Stimulated activated naive CD8-positive, alpha-beta T cell treated with anti-CD3 and anti-CD28 coated beads, Interleukin-15, Interleukin-2, amounts not matched to agents 100 U/mL and 50 U/mL, for 24 hours (primary cell): ENCODE measurements around the gene DENND4C.
"Not testable (repeated sequence)": the region's sequence is repeated elsewhere in the genome, so short reads cannot be mapped to it uniquely, and the experiment has no call there.

ENCODE experiments used
- ATAC-seq: fragments of 150-1000 bp; cut with Tn5 transposase; one replicate; pipeline ENCODE4 v1.10.0; 2021
- DNase-seq: peaks from one replicate; pipeline ENCODE4 v3.0.0; 2021

Gene DENND4C

DNA sequence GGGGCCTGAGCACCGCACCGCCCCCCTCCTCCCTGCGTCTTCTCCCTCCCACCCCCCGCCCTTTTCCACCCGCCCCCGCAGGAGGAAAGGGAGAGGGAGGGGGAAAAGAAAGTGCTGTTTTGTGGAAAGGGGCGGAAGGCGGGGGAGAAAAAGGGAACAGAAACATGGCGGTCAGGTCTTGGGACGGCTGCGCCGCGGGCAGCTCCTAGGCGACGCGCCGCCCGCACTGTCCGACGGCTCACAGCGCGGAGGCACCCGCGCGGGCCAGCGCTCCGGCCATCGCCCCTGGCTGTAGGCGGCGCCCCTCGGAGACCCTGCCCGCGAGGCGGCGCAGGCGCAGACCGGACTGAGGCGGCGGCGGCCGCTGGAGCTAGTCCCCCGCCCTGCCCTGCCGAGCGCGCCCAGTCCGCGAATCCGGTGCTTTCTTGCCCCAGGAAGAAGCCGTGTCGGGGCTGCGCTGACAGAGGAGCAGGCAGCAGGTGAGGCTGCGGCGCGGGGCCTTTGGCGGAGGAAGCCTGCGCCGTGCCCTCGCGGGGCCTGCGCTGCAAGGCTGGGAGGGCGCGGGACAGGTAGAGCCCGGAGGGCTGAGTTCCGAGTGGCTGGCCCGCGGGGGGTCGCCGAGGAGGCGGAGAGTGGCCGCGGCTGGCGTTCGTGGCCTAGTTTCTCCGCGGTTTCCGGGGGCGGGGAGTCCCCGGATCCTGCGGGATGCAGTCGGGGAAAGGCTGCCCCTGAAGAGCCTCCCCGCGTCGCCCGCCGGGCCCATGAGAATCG is at the start of gene DENND4C:
TSS of gene DENND4C (plus strand) at position 339 of the 771 bp plus-strand sequence. CDS start 45,482 bp downstream, outside the sequence.
- peak; percentile 80 for DNase-seq
- peak; percentile 82 for ATAC-seq

DNA sequence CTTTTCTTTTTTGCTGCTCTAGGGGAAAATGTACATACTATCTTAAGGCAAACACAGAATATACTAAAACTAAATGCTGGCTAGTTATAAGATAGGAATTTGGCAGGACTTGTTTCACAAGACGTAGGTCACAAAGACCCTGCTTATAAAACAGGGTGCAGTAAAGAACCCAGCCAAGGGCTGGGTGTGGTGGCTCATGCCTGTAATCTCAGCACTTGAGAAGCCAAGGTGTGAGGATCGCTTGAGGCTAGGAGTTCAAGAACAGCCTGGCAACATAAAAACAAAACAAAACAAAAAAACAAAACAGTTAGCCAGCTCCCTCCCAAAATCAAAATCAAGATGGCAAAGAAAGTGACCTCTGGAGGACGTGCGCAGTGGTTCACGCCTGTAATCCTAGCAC is 49.5 kb upstream of the DENND4C start:
- ATAC-seq (no peak), DNase-seq (no peak)

DNA sequence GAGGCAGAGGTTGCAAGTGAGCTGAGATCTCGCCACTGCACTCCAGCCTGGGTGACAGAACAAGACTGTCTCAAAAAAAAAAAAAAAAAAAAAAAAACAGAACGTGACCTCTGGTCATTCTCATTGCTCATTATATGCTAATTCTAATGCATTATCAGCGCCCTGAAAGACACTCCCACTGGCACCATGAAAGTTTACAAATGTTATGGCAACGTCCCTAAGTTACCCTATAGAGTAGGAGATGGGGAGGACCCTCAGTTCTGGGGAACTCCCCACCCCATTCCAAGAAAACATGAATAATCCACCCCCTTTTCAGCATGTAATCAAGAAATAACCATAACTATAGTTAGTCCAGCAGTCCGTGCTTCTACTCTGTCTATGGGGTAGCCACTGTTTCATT is 48.9 kb upstream of the DENND4C start:
- ATAC-seq: peak; percentile 37

DNA sequence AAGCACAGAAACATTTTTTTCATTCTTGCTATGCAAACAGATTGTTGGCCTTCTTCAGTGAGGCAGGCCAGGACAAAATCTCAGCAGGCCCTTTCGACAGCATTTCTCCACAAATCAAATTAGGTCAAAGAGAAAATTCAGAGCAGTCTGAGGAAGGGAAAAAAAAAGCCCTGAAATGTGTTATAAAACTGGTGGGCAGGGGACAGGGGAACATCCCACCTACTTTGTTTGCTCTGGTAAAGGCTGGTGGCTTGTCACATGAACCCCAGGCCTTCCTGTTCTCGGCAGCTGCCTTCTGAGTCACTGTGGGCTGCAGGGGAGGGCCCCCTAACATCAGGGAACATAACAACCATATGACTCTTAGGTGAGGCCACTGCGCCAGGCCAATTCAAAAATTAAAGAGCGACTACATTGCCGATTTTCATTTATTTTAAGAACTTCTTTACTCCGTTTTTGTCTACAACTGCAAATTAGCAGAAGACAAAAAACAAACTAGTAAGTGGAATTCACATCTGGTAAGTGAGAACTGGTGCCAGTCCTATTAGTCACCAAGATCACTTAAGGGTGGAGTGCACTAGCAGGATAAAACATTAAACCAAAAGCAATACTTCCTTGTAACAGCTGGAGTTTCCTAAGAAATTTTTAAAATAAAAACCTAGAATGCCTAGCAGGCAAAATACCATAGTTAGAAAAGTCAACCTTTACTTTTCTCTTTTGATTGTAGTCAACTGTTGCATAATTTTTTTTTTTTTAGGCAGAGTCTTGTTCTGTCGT is 46.2 kb upstream of the DENND4C start:
- ATAC-seq (peak; percentile 100), DNase-seq (peak; percentile 79)

More for the DNA sequence above, 48.9 kb upstream of the DENND4C start:
- no peak for DNase-seq

DNA sequence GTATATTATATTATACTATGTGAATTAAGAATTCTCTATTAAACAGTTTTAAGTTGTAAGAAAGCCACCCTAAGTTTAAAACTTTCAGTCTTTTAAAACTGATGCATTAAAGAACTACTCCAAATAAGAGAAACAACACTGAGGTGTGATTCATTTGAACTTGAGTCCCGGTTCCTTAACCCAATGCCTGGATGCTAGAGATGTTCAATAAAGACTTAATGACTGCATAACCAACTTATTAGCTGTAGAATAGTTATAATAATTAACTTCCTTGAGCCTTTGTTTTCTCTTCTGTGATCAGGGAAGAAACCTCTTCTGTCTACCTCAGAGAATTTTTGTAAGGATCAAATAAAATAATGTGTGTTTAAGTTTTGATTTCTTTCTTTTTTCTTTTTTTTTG is 45.3 kb upstream of the DENND4C start:
- no peak for ATAC-seq

DNA sequence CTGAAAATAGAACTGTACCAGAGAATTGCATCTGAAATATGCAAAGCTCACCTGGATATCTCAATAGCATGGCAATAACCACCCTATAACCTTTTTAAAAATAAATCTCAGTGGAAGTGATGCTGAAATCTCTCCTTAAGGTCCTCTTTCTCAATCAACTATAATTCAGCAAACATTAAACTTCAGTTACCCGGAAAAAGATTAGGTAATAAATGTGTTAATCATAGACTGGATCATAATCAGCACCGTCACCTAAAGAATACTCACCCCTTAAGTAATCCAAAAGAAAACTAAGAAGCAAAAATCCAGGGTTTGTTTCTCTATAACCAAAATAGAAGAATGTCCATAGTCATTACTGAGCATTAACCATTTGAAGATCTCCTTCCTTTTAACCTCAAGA is 44.3 kb upstream of the DENND4C start:
- ATAC-seq (no peak), DNase-seq (no peak)

More for the DNA sequence above, 45.3 kb upstream of the DENND4C start:
- DNase-seq: no peak

DNA sequence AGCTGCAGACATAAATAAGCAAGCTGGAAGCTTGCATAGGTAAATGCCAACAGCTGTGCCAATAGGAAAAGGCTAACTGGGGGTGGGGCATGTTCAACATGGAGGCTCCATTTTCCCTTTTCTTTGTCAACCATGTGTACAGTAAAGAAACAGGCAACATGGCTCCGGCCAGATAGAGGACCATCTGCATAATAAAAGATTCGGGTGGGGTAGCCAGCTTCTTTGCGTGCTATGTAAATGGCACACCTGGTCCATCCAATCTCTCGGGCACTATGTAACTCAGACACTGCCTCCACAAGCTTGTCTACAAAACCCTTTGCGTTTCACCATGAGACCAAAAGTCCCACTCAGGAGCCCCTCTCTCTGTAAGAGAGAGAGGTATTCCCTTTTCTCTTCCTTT is 41.7 kb upstream of the DENND4C start:
- DNase-seq: no peak
- ATAC-seq: no peak

DNA sequence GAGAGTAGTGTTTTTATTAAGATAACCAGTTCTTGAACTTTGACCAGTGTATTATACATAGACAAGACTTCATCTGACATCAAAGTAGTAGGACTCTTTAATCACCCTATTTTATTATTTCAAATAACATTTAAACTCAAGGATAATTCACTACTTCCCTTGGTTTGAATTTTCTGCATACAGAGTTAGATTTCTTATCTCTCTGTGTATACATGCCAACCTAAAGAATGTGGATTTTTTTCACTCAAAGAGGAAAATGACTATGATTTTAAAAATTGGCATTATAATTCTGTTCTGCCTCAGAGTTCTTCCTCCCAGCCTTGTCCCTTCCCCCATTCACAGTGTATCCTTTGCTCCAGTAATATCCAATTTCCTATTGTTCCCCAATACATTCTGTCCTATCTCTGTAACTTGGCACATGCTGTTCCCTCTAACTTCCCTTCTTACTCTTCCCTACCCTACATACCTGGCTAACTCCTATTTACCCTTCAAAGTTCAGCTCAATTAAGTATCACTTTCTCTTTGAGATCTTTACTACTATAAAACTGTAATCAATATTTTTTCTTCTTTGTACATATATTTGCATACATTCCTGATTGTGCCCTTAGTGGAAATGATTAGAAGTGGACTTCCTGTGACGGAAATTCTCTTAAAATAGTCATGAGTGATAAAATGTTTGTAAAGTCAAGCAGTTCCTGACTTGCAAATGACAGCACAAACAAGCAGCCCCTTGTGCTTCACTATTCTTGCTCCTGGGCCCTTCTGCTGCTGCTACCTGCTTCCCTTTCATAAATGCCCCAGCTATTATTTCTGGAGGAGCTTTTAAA is 38.1 kb upstream of the DENND4C start:
- ATAC-seq: no peak

DNA sequence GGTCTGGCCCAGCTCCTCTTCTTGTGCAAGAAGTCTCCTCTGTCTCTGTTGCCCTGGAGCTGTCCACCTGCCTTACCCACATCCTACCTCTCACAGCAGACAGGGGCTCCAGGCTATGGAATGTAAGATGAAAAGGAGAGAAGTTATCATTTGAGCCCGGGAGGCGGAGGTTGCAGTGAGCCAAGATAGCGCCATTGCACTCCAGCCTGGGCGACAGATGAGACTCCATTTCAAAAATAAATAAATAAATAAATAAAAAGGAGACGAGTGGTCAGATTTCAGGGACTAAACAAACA is 37.5 kb upstream of the DENND4C start:
- DNase-seq (no peak), ATAC-seq (no peak)

More for the DNA sequence above, 38.1 kb upstream of the DENND4C start:
- no peak for DNase-seq

DNA sequence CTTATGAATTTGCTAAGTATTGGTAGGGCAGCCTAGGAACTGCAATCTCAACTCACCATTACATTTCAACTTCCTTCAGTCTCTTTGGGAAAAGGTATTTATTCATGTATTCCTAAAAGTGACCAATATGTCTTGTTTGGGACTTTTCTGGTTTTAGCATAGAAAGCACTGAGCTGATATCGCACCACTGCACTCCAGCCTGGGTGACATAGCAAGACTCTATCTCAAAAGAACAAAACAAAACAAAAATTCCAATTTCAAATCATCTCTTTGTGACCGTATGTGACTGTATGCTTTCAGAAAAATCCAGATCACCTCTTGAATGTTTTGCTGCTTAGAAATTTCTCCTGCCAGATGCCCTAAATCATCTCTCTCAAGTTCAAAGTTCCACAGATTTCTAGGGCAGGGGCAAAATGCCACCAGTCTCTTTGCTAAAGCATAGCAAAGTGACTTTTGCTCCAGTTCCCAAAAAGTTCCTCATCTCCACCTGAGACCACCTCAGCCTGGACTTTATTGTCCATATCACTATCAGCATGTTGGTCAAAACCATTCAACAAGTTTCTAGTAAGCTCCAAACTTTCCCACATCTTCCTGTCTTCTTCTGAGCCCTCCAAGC is 37.0 kb upstream of the DENND4C start:
- ATAC-seq, DNase-seq: not testable (repeated sequence)

DNA sequence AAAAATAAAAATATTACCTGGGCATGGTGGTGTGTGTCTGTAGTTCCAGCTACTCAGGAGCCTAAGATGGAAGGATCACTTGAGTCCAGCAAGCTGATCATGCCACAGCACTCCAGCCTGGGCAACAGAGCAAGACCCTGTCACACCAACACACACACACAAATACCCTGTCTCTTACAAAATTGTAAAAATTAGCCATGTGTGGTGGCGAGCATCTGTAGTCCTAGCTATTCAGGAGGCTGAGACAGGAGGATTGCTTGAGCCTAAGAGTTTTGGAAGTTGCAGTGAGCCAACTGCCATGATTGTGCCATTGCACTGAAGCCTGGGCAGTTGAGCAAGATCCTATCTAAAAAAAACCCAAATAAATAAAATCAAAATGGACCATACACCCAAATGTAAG is 32.1 kb upstream of the DENND4C start:
- ATAC-seq: no peak
- no peak for DNase-seq

DNA sequence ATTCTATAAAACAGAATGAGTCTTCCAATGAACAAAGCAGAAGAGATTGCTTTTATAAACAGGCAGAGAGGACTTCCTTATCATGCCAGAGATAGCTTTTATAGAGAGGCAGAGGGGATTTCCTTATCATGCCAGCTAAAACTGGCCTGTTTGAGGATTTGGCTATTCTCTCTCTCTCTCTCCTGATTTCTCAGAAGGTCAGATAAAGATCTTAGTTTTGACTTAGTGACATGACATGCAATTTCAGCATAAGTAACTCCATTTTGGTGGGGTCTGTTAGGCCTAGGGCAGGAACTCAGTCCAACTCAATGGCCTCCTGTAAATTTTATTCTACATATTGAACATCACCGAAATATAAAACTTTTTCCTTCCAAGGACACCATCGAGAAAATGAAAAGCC is 31.5 kb upstream of the DENND4C start:
- DNase-seq (no peak), ATAC-seq (no peak)

DNA sequence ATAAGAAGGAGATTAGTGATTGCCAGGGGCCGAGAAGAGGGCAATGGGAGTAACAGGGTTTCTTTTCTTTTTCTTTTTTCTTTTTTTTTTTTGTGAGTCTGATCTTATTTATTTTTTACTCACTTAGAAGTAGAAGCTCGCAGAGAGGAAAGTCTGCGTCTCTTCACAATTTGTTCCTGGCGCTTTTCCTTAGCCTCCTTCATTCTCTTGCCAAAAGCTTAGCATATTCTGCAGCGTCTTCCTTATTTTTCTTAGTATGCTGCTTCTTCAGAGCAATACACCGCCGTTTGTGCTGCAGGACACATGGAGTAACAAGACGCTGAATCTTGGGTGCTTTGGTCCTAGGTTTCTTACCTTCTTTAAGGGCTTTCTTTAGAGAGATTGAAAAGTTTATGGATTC is 30.3 kb upstream of the DENND4C start:
- DNase-seq (no peak), ATAC-seq (no peak)

DNA sequence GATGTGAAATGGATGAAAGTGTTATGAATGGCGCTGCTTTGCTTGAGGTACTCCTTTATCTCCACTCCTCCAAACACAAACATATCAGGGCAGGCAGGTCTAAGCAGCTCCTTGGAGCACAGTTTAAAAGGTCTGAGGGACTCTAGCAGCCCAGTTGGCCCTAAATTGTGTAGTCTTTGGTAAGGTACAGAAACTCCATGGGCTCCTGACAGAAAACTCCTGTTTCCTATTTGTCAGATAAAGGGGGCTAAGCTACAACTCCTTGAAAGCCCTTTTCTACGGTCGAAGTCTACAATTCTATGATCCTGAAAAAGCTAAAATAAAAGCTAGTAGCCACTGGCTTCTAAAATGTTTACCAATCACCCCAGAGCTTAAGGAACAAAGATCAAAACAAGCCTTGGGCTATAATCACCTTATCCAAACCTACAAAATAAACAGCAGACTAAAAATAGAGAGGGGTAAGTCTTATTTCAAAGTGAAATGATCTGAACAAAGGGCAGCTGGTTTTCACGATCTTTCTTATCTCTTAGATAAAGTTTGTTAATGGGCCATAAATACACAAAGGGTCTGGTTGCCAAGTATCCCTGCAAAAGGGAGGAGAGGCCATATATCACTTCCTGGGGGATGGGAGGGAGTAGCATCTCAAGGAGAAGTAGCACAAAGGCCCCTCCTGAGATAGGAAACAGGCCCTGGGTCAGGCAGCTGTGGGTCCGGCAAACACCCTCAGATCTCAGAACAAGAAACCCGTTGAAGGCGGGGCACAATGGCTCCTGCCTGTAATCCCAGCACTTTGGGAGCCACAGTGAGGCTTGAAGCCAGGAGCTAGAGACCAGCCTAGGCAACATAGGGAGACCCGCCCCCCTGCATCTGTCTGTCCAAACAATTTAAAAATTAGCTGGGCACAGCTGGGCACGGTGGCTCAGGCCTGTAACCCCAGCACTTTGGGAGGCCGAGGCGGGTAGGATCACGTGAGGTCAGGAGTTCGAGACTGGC is 28.3 kb upstream of the DENND4C start:
- DNase-seq: no peak
- no peak for ATAC-seq

DNA sequence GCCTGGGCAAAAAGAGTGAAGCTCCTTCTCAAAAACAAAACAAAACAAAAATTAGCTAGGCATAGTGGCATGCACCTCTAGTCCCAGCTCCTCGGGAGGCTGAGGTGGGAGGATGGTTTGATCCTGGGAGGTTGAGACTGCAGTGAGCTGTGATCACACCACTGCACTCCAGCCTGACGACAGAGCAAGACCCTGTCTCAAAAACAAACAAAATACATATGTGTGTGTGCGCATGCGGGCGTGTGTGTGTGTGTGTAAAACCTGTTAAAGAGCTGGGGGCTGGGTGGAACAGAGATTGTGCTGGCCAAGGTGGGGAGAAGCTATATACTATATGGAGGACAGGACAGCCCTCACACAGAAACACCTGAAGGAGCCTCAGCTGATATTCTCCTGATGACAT is 27.4 kb upstream of the DENND4C start:
- DNase-seq (no peak), ATAC-seq (no peak)

DNA sequence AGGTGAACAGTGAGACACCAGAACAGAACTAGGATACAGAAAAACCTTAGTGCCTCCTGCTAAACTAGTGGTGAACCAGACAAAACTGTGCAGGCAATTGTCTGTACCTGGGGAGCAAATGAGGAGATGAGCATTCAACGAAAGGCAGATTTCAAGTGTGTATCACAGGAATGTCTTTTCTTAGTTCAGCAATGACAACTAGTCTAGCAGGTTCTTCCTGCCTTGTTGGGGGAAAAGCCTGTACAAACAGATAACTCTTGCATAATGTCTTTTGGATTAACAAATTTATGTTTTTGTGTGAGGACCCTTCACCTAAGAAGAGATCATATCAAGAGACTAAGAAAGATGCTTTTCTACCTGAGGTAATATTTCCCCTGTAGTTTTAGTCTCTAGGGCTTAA is 21.8 kb upstream of the DENND4C start:
- ATAC-seq (no peak), DNase-seq (no peak)

DNA sequence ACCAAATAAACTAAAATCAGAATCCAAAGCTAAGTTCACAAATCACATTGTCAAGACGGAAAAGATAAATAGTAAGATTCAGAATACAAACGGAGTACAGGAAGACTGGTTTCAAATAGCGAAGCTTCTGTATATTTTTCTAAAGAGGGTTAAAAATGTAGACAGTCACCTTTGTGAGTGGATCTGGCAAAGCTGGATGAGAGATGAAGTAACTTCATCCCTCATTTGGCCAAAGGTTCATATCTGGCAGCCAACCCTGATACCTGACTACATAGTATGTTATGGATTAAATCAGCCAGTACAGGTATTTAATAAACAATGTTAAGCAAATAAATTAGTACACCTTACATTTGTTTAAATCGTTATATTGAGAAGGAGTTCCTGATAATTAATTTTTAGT is 21.3 kb upstream of the DENND4C start:
- no peak for ATAC-seq
- no peak for DNase-seq

DNA sequence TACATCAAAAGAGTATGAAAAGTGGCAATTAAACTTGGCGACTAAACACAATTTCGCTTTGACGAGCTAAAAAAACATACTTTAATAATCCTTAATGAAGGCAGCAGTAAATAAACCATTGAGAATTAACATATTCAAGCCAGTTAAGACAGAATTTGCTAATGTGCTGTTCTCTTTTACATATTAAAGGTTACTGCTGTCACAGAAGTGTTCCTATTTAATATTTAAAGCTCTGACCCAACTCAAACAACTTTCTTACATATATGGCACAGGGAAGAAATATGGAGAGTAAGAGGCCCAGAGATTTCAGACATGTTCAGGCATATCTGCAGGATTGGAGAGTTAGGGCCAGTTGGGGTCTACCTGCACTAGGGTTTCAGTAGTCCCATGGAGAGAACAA is 16.7 kb upstream of the DENND4C start:
- no peak for DNase-seq
- no peak for ATAC-seq

DNA sequence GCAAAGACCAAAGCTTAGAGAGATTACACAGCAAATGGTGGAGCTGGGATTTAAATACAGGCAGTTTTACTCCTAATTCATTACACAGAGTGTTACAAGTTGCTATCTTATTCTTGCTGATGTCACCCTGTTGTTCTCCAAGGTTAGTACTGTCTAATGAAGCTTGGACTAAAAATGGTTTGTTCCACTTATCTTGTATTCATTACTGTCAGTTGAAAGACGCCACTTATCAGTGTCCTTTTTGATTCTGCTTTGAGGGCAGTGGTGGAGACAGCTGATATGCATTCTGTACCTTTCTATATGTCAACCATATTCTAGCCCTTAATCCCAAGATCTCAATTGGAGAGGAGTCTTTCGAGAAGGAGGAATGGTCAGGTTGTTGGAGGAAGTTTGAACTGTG is 14.0 kb upstream of the DENND4C start:
- DNase-seq (no peak), ATAC-seq (no peak)

DNA sequence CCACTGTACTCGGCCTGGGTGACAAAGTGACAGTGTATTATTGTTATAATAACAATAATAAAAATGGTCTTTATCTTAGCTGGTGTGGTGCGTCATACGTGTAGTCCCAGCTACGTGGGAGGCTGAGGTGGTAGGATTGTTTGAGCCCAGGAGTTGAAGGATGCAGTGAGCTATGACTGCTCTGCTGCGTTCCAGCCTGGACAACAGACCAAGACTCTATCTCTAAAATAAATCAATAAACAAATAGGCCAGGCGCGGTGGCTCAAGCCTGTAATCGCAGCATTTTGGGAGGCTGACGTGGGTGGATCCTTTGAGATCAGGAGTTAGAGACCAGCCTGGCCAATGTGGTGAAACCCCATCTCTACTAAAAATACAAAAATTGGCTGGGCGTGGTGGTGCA is 9.2 kb upstream of the DENND4C start:
- no peak for ATAC-seq
- no peak for DNase-seq

DNA sequence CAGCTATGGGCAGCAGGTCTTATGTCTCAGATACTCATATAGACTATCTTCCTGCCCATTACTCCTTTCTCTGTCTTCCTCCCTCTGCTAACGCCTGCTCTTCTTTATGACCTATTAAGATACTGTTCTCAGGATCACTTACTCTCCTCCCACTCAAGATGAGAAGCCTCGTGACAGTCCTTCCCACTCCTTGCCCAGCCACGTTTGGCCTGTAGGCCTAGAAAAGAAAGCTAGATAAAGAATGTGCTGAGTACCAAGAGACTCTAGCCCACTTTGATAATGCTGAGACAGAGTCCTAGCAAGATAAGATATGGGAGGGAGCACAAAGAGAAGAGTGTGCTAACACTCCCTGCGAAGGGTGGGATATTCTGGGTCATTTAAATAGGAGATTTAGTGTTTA is 6.8 kb upstream of the DENND4C start:
- ATAC-seq (no peak), DNase-seq (no peak)
